Measurements from ENCODE around the gene BCL2. TPM values are rescaled to one million over a fixed set of nuclear protein-coding genes. Genes with fewer than 3 reads are reported as not detected.

The BCL2 gene
- total RNA-seq, 1 donor from 2014 or later: 9.3 TPM

GRCh38 chr18:63137999-63138435 lies 181.6 kb downstream of the BCL2 start:
- Mint-ChIP-seq H3K27me3 (ENCODE audit: low read depth) (peaks cover 7% of the 10 kb centered on the region), H3K4me1 (peaks cover 16% of the 10 kb centered on the region), H3K27ac (no peak overlapping the region), H3K36me3 (no peaks in the 10 kb centered on the region), H3K4me3 (no peak overlapping the region), H3K9me3 (no peaks in the 10 kb centered on the region)
- no peak for DNase-seq (ENCODE audit: low spot score in 2 of 2, unreplicated experiment in 2 of 2)
- no peak for TF ChIP-seq CTCF (IDR thresholded peaks at IDR 0.05; ENCODE audit: unreplicated experiment)

GRCh38 chr18:63135101-63135500 lies 184.5 kb downstream of the BCL2 start:
- TF ChIP-seq CTCF (IDR thresholded peaks at IDR 0.05; ENCODE audit: unreplicated experiment): no peak
- Mint-ChIP-seq H3K36me3 (no peaks in the 10 kb centered on the region), H3K9me3 (no peaks in the 10 kb centered on the region), H3K27me3 (ENCODE audit: low read depth) (peaks cover 7% of the 10 kb centered on the region), H3K4me1 (peaks cover 9% of the 10 kb centered on the region), H3K27ac (no peak overlapping the region), H3K4me3 (no peak overlapping the region)
- DNase-seq (ENCODE audit: low spot score in 2 of 2, unreplicated experiment in 2 of 2): no peak

- Mint-ChIP-seq H3K27ac (no peak overlapping the region), H3K4me1 (peaks cover 13% of the 10 kb centered on the region), H3K36me3 (no peaks in the 10 kb centered on the region), H3K9me3 (no peaks in the 10 kb centered on the region), H3K27me3 (ENCODE audit: low read depth) (peaks cover 7% of the 10 kb centered on the region), H3K4me3 (no peak overlapping the region)
- no peak for TF ChIP-seq CTCF (IDR thresholded peaks at IDR 0.05; ENCODE audit: unreplicated experiment)
- no peak for DNase-seq (ENCODE audit: low spot score in 2 of 2, unreplicated experiment in 2 of 2)
Measured at GRCh38 chr18:63132819-63133200, 186.8 kb downstream of the BCL2 start.

GRCh38 chr18:63131959-63132818 lies 187.4 kb downstream of the BCL2 start:
- H3K27me3 Mint-ChIP-seq (ENCODE audit: low read depth): peaks cover 7% of the 10 kb centered on the region
- no peak for DNase-seq (ENCODE audit: low spot score in 2 of 2, unreplicated experiment in 2 of 2)
- H3K36me3 Mint-ChIP-seq: no peaks in the 10 kb centered on the region

GRCh38 chr18:63131106-63131958 lies 188.2 kb downstream of the BCL2 start:
- Mint-ChIP-seq H3K4me3 (no peak overlapping the region), H3K27me3 (ENCODE audit: low read depth) (peaks cover 4% of the 10 kb centered on the region), H3K27ac (no peak overlapping the region), H3K9me3 (no peaks in the 10 kb centered on the region), H3K4me1 (peaks cover 26% of the 10 kb centered on the region), H3K36me3 (no peaks in the 10 kb centered on the region)
- peak; percentile 60 for TF ChIP-seq CTCF (IDR thresholded peaks at IDR 0.05; ENCODE audit: unreplicated experiment)
- DNase-seq (ENCODE audit: low spot score in 2 of 2, unreplicated experiment in 2 of 2): no peak

More at GRCh38 chr18:63131959-63132818, 187.4 kb downstream of the BCL2 start:
- H3K9me3 Mint-ChIP-seq: no peaks in the 10 kb centered on the region
- H3K4me3 Mint-ChIP-seq: no peak overlapping the region
- peaks cover 17% of the 10 kb centered on the region for H3K4me1 Mint-ChIP-seq
- H3K27ac Mint-ChIP-seq: no peak overlapping the region
- no peak for TF ChIP-seq CTCF (IDR thresholded peaks at IDR 0.05; ENCODE audit: unreplicated experiment)

All from mesothelial cell of epicardium (in vitro differentiated cells).